ENCODE results near the gene HRCT1.

The HRCT1 gene

DNA sequence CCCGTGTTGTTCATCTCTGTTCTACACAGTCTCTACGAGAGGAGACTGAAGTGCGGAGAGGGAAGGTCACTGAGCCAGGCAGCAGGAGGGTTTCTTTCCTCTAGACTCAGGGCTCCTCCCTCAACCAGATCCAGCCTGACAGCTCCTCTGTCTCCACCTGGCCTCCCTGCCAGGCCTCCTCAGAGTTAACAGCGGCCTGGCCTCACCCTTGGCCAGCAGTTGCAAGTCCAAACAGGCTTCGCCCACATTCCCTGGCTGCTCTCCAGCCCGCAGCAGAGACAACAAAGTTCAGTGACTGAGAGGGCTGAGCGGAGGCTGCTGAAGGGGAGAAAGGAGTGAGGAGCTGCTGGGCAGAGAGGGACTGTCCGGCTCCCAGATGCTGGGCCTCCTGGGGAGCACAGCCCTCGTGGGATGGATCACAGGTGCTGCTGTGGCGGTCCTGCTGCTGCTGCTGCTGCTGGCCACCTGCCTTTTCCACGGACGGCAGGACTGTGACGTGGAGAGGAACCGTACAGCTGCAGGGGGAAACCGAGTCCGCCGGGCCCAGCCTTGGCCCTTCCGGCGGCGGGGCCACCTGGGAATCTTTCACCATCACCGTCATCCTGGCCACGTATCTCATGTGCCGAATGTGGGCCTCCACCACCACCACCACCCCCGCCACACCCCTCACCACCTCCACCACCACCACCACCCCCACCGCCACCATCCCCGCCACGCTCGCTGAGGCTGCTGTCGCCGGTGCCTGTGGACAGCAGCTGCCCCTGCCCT lies at the start of gene HRCT1:
Gene HRCT1 (plus strand): TSS at position 291 of the 768 bp plus-strand sequence. CDS start 86 bp downstream, at position 377.
- DNase-seq (ENCODE audit: low read depth): peak; percentile 90
- no peak within 1 kb of the TSS for H3K4me3 ChIP-seq (ENCODE audit: low read depth, low read length)
- TF ChIP-seq, protein P1, sequence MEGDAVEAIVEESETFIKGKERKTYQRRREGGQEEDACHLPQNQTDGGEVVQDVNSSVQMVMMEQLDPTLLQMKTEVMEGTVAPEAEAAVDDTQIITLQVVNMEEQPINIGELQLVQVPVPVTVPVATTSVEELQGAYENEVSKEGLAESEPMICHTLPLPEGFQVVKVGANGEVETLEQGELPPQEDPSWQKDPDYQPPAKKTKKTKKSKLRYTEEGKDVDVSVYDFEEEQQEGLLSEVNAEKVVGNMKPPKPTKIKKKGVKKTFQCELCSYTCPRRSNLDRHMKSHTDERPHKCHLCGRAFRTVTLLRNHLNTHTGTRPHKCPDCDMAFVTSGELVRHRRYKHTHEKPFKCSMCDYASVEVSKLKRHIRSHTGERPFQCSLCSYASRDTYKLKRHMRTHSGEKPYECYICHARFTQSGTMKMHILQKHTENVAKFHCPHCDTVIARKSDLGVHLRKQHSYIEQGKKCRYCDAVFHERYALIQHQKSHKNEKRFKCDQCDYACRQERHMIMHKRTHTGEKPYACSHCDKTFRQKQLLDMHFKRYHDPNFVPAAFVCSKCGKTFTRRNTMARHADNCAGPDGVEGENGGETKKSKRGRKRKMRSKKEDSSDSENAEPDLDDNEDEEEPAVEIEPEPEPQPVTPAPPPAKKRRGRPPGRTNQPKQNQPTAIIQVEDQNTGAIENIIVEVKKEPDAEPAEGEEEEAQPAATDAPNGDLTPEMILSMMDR (IDR thresholded peaks at IDR 0.05; ENCODE audit: low read depth, low read length, missing control alignments): no peak
- in situ Hi-C loops (cut with HindIII; ENCODE audit: low sequenced_read_pairs): loop anchor here (10.0 kb wide), 1 partner anchor 119 kb away; no protein-coding TSS in a partner anchor

DNA sequence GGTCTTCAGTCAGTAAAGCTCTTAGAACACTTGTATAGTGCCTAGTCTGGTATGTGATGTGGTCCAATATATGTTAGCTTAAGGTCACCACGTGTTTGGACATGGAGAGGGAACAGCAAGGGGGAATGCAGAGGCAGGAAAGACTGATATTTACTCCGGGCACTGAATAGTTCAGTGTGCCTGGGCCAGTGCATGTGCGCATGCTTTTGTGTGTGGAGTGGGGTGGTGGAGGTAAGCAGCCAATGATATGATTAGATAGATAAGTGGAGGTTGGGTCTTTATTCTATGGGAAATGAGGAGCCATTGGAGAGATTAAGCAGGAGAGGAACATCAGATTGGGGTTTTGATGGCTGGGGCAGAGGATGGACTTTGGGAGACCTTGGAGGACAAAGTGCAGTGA lies 49.8 kb upstream of the HRCT1 start:
- H3K4me3 ChIP-seq (ENCODE audit: low read depth, low read length): no peak overlapping the region
- in situ Hi-C loops (cut with HindIII; ENCODE audit: low sequenced_read_pairs): no loop called here
- no peak for DNase-seq (ENCODE audit: low read depth)
- TF ChIP-seq, protein P1 (IDR thresholded peaks at IDR 0.05; ENCODE audit: low read depth, low read length, missing control alignments): no peak

DNA sequence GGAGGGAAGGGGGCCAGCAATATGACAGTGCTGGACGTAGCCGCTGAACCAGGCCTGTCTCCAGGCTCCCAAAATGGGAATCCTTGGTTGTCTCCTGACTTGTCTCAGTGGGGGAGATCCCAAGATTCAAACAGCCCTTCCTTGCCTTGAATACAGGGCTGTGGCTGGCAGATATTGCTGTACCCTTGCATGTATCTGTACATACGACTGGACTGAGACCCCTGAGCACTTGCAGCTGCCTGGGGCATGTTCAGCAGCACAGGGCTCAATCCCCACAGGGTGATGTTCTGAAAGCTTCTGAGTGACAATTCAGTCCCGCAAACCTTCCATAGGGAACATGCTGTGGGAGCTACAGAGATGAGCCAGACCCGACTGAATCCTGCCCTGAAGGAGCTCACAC lies 49.1 kb upstream of the HRCT1 start:
- H3K4me3 ChIP-seq (ENCODE audit: low read depth, low read length): no peak overlapping the region
- in situ Hi-C loops (cut with HindIII; ENCODE audit: low sequenced_read_pairs): no loop called here
- TF ChIP-seq, protein P1 (IDR thresholded peaks at IDR 0.05; ENCODE audit: low read depth, low read length, missing control alignments): no peak
- DNase-seq (ENCODE audit: low read depth): no peak

DNA sequence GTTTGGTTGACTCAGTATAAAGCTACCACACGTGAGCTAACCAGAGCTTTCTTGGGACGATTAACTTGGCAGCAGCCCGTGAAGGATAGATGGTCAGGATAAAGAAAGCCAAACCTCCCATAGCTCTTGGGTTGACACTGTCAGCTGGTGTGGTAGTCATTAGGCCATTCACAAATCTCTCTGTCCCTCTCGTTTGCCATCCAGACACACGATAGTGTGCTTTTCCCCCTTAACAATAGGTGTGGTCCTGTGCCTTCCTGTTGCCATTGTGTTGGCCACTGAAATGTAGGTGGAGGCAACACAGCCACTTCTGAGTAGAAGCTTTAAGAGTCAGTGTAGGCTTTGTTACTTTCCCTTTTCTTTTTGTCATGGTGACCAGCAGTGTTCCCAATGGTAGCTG lies 47.5 kb upstream of the HRCT1 start:
- TF ChIP-seq, protein P1 (IDR thresholded peaks at IDR 0.05; ENCODE audit: low read depth, low read length, missing control alignments): no peak
- in situ Hi-C loops (cut with HindIII; ENCODE audit: low sequenced_read_pairs): no loop called here
- H3K4me3 ChIP-seq (ENCODE audit: low read depth, low read length): no peak overlapping the region
- DNase-seq (ENCODE audit: low read depth): no peak

DNA sequence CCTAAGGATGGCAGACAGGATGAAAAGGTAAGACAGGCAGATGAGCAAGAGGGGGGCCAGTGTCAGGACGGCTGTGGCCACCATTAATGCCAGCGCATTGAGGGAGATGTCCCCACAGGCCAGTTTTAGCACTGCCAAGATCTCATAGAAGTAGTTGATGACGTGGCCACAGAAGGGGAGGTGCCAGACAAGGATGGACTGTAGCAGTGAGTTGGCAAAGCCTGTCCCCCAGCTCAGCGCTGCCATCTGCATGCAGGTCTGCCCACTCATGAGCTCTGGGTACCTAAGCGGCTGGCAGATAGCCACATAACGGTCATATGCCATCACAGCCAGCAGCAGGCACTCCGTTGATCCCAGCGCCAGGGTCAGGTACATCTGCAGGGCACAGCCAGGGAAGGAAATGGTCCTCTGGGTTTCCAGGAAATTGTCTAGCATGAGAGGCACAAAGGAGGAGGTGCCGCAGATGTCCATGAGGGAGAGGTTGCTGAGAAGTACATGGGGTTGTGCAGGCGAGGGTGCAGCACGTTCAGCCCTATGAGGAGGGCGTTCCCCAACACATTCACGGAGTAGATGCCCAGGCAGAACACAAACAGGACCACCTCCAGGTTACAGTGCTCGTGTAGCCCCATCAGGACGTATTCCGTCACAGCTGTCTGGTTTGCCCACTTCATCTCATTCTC lies 46.6 kb upstream of the HRCT1 start:
- DNase-seq (ENCODE audit: low read depth): no peak

DNA sequence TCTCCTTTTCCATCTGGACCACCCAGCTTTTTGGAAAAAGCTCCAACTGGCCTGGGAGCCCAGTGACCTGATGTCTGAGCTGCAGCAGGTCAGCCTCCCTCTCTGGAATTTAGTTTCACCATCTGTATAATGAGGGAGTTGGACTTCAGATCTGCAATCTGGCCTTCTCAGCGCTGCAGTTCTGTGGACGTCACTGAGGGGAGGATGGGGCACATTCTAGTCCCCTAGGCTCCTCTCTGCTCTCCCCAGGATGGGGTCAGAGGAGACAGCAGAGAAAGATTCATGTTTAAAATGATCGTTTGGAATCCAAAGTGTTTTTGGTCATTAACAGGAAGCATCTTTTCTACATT lies 46.0 kb upstream of the HRCT1 start:
- in situ Hi-C loops (cut with HindIII; ENCODE audit: low sequenced_read_pairs): loop anchor here (5.0 kb wide), 1 partner anchor 52 kb away; no protein-coding TSS in a partner anchor
- no peak for DNase-seq (ENCODE audit: low read depth)
- H3K4me3 ChIP-seq (ENCODE audit: low read depth, low read length): no peak overlapping the region
- TF ChIP-seq, protein P1 (IDR thresholded peaks at IDR 0.05; ENCODE audit: low read depth, low read length, missing control alignments): no peak

More for the DNA sequence above, 46.6 kb upstream of the HRCT1 start:
- TF ChIP-seq, protein P1 (IDR thresholded peaks at IDR 0.05; ENCODE audit: low read depth, low read length, missing control alignments): no peak
- H3K4me3 ChIP-seq (ENCODE audit: low read depth, low read length): no peak overlapping the region
- in situ Hi-C loops (cut with HindIII; ENCODE audit: low sequenced_read_pairs): no loop called here

Data from astrocyte of the cerebellum (primary cell).